GM19395 (cell line): Measurements from ENCODE around the gene MIB2.
A peak's percentile ranks its signal among the peaks of the same experiment; 100 is the strongest.

ENCODE experiments used
- ATAC-seq: cut with Tn5 transposase; IDR thresholded peaks from one replicate; pipeline ENCODE4 v1.9.1; 2021; ENCODE audit warnings: mild to moderate bottlenecking, moderate library complexity; ENCODE audit not compliant: unreplicated experiment

The MIB2 gene

DNA sequence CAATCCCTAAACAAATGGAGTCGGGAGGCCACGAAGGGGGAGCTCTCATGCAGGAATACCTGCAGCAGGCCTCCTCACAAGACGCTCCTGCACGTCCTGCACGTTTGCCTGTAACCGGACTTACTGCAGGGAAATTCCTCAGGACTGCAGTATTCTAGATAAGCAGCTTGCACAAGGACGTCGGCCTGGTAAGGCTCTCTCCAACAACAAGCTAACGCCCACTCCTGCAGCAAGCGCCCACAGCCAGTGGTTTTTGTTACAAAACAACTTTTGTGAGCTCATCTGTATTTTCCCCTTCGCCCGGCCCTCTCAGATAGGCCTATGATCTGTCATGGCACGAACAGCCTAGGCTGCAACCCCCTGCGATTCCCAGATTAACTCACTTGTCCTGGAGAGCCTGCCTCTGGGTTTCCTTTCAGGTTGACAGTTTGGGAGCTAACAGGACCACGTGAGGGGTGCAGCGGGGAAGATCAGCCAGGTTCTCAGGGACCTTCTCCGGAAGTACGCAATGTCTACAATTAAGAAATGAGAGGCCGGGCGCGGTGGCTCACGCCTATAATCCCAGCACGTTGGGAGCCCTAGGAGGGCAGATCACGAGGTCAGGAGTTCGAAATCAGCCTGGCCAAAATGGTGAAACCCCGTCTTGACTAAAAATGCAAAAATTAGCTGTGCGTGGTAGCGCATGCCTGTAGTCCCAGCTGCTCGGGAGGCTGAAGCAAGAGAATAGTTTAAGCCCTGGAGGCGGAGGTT is 921 bp upstream of the MIB2 start:
- ATAC-seq = no peak

- no peak for ATAC-seq
Observed at GRCh38 chr1:1614954-1615255, 395 bp upstream of the MIB2 start.

- ATAC-seq = peak; percentile 17
Observed at GRCh38 chr1:1616045-1616790, 918 bp downstream of the MIB2 start.

- no peak for ATAC-seq
Observed at GRCh38 chr1:1616838-1617237, 1.5 kb downstream of the MIB2 start.

DNA sequence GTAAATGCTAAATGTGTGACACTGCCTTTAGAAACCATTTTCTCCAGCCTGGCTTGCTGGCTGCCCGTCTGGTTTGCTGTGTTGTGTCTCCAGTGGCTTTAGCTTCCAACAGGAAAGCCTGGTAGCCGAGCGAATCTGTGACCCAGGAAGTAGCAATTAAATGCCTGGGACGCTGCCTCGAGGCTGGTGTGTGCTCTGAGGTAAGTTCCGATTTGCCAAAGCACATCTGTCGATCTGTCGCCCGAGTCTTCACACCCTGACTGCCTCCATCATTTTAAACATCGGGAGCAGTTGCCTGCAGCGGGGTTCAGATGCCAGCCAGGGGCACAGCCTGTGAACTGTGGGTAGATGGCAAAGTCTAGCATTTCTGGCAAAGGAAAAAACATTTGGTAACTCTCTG is 2.2 kb downstream of the MIB2 start:
- ATAC-seq = no peak

GRCh38 chr1:1617925-1618324 is 2.6 kb downstream of the MIB2 start:
- ATAC-seq = no peak

DNA sequence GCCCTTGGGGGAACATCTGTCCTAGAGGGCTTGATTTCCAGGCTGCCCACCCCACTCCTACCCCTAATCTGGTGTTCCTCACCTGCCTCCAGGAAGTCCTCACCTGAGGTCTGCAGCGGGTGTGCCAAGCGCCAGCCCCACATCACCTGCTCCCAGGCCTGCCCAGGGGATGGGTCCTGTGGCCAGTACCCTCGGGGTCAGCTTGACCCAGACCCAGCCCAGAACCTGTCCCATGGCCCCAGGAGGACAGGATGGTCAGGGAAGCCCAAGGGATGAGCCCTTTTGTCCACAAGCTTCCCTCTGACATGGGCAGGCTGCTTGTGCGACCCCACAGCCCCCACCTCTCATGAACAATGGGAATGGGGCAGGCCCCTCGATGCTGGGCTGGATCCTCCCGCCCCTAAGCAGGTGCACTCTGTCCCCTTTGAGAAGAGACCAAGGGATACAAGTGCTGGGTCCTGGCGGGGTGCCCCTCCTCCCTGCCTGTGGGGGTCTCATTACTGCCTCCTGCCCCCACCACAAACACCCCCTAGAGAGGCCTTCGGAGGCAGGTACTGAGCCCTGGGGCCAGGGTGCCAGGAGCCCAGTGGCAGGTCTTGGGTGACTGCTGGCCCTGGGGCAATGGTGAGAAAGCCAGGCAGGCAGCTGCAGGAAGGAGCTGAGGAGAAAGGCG is 3.2 kb downstream of the MIB2 start:
- no peak for ATAC-seq

GRCh38 chr1:1619917-1620361 is 4.6 kb downstream of the MIB2 start:
- ATAC-seq = no peak

- no peak for ATAC-seq
Observed at GRCh38 chr1:1620433-1621139, 5.3 kb downstream of the MIB2 start.

DNA sequence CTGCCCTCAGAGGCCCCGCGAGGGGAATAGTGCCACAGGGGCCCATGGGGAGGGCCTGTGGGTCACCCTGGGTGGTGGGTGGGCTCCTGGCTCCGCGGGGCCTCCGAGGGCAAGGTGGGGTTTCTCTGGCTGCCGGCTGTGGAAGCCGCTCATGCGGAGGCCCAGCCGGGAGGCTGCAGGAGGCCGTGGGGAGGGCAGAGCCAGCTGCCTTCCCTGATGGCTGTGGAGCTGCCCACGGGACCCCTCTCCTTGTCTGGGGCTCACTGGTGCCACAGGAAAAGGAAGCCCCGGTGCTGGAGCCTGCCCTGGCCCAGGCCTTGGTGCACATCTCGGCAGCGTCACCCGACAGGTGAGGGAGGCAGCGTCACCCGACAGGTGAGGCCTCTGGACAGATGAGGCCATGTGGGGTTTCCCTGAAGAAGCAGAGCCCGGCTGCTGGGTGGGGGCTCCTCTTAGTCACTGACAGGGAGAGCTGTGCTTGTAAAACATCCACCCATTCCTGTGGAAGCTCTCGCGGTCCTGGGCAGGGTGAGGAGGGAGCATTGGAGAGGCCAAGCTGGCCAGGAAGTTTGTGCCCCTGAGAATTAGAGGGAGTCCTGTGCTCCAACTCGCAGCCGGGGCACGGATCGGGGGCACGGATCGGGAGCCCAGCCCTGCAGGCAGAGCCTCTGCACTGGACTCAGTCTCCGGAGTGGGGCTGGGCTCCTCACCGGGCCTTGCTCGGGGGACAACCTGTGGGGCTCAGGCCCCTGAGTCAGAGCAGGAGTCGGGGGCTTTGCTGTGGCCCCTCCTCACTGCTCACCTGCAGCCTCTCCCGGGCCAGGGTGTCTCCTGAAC is 6.1 kb downstream of the MIB2 start:
- ATAC-seq = no peak

DNA sequence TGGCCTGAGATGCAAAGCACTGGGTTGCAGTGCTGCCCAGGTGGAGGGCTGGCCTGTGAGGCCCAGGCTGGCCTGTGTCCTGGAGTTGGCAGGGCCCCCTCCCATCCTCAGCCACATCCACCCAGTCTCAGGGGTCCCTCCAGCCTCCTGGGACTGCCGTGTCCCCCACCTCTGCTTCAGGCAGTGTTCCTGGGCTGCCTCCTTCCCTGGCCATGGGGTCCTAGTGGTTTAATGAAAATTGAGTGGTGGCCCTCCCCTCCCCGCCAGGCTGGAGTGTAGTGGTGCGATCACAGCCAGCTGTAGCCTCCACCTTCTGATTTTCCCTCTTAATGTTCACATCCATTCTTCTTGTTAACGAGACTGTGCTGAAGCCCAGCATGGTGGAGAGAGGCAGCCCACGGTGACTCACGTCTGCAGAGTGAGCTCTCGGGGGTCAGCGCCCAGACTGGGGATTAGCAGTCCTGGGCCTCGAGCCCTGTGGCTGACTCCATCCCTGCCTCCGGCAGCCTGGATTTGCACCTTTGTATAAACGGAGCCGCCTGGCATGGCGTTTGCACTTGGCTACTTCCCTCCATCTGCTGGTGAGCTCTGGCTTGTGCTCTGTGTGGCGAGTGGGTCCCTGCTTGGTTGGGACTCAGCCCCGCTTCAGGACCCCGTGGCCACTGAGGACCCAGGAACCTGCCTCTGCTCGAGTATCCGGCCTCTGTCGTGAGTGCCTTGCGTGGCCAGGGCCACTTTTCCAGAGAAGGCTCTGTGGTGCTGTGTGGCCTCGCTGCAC is 6.9 kb downstream of the MIB2 start:
- ATAC-seq = no peak

GRCh38 chr1:1622788-1623094 is 7.4 kb downstream of the MIB2 start:
- ATAC-seq = no peak

- ATAC-seq = no peak
Observed at GRCh38 chr1:1623181-1623630, 7.9 kb downstream of the MIB2 start.

DNA sequence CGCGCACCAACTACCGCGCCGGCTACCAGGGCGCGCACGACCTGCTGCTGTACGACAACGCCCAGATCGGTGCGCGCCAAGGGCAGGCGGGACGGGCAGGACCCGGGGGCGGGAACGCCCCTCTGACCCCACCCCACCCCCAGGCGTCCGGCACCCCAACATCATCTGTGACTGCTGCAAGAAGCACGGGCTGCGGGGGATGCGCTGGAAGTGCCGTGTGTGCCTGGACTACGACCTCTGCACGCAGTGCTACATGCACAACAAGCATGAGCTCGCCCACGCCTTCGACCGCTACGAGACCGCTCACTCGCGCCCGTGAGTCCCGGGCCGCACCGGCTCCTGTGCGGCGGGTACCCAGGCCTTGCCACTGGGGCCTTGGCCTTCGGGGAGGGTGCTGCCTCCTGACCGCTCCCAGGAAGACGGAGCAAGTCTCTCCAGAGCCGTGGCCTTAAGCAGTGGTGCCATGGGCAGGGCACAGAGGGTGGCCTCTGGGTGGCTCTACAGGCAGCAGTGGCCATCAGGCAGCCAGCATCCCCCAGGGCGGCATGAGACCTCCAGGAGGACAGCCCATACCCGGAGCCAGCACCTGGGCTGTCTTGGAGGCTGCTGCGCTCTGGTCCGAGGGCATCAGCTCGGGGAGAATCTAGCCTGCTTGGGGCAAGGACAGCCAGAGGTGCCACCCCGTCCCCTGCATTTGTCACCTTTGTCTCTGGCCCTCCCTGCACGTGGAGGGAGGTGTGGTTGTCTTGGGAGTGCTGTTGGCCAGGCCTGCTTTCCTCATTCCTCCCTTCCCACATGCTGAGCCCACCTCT is 8.5 kb downstream of the MIB2 start:
- ATAC-seq = no peak

- no peak for ATAC-seq
Observed at GRCh38 chr1:1624443-1625403, 9.4 kb downstream of the MIB2 start.

GRCh38 chr1:1625404-1625775 is 10.1 kb downstream of the MIB2 start:
- ATAC-seq = no peak

- ATAC-seq = no peak
Observed at GRCh38 chr1:1625824-1626206, 10.5 kb downstream of the MIB2 start.
